HepG2 (cell line): Measurements from ENCODE around the gene ZDHHC3. TPM values are rescaled to one million over a fixed set of nuclear protein-coding genes. Genes with fewer than 3 reads are reported as not detected.
A peak's percentile ranks its signal among the peaks of the same experiment; 100 is the strongest.

Experiments
- HNRNPLL ChIP-seq: fragments of 200-400 bp; formaldehyde crosslinking; IDR thresholded peaks from 2 replicates; pipeline ENCODE4 v1.6.1; 2017; ENCODE audit warnings: mild to moderate bottlenecking, low read depth, low read length; ENCODE audit not compliant: poor library complexity, severe bottlenecking
- IRX3 ChIP-seq: sonication (generic); formaldehyde crosslinking; IDR thresholded peaks from 2 replicates; pipeline ENCODE4 v1.8.1; 2023; ENCODE audit warnings: mild to moderate bottlenecking, low read depth, missing genetic modification reagents, borderline replicate concordance
- MAFK ChIP-seq, 2 experiments: IDR thresholded peaks in 1 of 2; conservative IDR thresholded peaks in 1 of 2; 2 replicates each; pipeline ENCODE4 v1.6.1; 2011; ENCODE audit warnings: improper control_type of control experiment in 2 of 2, low read length in 2 of 2
- NFIB ChIP-seq: sonication (generic); formaldehyde crosslinking; IDR thresholded peaks from 2 replicates; pipeline ENCODE4 v1.9.0; 2021; ENCODE audit warnings: missing genetic modification reagents, mild to moderate bottlenecking, borderline replicate concordance
- RBM22 ChIP-seq: fragments of 200-400 bp; formaldehyde crosslinking; optimal IDR thresholded peaks from 2 replicates; pipeline ENCODE3; 2017; ENCODE audit warnings: mild to moderate bottlenecking, low read length, moderate library complexity
- SAFB2 ChIP-seq: sonication (generic); formaldehyde crosslinking; IDR thresholded peaks from 2 replicates; pipeline ENCODE4 v1.5.1; 2020; ENCODE audit warnings: missing genetic modification reagents, low read depth, mild to moderate bottlenecking, borderline replicate concordance
- TCF7L2 ChIP-seq: IDR thresholded peaks from 2 replicates; pipeline ENCODE4 v1.6.1; 2011; ENCODE audit warnings: mild to moderate bottlenecking, low read depth, low read length, moderate library complexity
- ZFP41 ChIP-seq: sonication (generic); formaldehyde crosslinking; IDR thresholded peaks from 2 replicates; pipeline ENCODE4 v1.4.0; 2020; ENCODE audit warnings: mild to moderate bottlenecking, missing genetic modification reagents, borderline replicate concordance
- ZFP90 ChIP-seq: sonication (generic); formaldehyde crosslinking; IDR thresholded peaks from 2 replicates; pipeline ENCODE4 v1.8.0; 2022; ENCODE audit warnings: missing genetic modification reagents, mild to moderate bottlenecking, inconsistent platforms, borderline replicate concordance
- ZKSCAN5 ChIP-seq: sonication (generic); formaldehyde crosslinking; IDR thresholded peaks from 2 replicates; pipeline ENCODE4 v1.5.1; 2020; ENCODE audit warnings: mild to moderate bottlenecking, missing genetic modification reagents
- ZNF10 ChIP-seq: sonication (generic); formaldehyde crosslinking; IDR thresholded peaks from 2 replicates; pipeline ENCODE4 v1.4.0; 2020; ENCODE audit warnings: mild to moderate bottlenecking, low read depth, missing genetic modification reagents, borderline replicate concordance
- ZNF431 ChIP-seq: sonication (generic); formaldehyde crosslinking; IDR thresholded peaks from 2 replicates; pipeline ENCODE4 v1.9.0; 2022; ENCODE audit warnings: missing genetic modification reagents, low read depth, mild to moderate bottlenecking, borderline replicate concordance
- ZNF468 ChIP-seq: sonication (generic); formaldehyde crosslinking; IDR thresholded peaks from 2 replicates; pipeline ENCODE4 v1.8.0; 2022; ENCODE audit warnings: mild to moderate bottlenecking, moderate library complexity, missing genetic modification reagents
- polyA plus RNA-seq, 8 experiments: library from polyadenylated mRNA; depleted of rRNA in 3 of 8; stranded (reverse) in 7 of 8; unstranded in 1 of 8; fragments of >200 nt; fragmentation: Illumina TruSeq in 4 of 8; extraction: Trizol in 4 of 8; gene quantifications; 2 replicates each; pipeline versions ENCODE4 v1.2.1 to v1.2.3, GENCODE V29; 2011 to 2016; ENCODE audit warnings: low read depth in 4 of 8, missing spikeins in 1 of 8, mixed read lengths in 1 of 8; ENCODE audit not compliant: insufficient read depth in 1 of 8
- total RNA-seq, 5 experiments: library from RNA; depleted of rRNA; stranded (reverse); fragments of >200 nt; fragmentation: Illumina TruSeq; extraction: Trizol; gene quantifications; 2 replicates each; pipeline ENCODE4 v1.2.3, GENCODE V29; 2016; ENCODE audit warnings: low read depth in 1 of 5
- TF ChIP-seq, protein P1 (sequence below): sonication (generic); formaldehyde crosslinking; IDR thresholded peaks from 2 replicates; pipeline ENCODE4 v1.9.0; 2021; ENCODE audit warnings: mild to moderate bottlenecking, missing genetic modification reagents
- TF ChIP-seq, protein P2 (sequence below): sonication (generic); formaldehyde crosslinking; conservative IDR thresholded peaks from 2 replicates; pipeline ENCODE4 v1.8.1; 2023; ENCODE audit warnings: missing genetic modification reagents
- TF ChIP-seq, protein P3 (sequence below): sonication (generic); formaldehyde crosslinking; IDR thresholded peaks from 2 replicates; pipeline ENCODE4 v1.4.0; 2020; ENCODE audit warnings: missing genetic modification reagents

Gene ZDHHC3
- total and polyA plus RNA-seq, 2 of the 13 experiments (the other 11 are each of a cell fraction or from before 2014, with no cell fraction given), result 44.1 to 65.7 TPM

DNA sequence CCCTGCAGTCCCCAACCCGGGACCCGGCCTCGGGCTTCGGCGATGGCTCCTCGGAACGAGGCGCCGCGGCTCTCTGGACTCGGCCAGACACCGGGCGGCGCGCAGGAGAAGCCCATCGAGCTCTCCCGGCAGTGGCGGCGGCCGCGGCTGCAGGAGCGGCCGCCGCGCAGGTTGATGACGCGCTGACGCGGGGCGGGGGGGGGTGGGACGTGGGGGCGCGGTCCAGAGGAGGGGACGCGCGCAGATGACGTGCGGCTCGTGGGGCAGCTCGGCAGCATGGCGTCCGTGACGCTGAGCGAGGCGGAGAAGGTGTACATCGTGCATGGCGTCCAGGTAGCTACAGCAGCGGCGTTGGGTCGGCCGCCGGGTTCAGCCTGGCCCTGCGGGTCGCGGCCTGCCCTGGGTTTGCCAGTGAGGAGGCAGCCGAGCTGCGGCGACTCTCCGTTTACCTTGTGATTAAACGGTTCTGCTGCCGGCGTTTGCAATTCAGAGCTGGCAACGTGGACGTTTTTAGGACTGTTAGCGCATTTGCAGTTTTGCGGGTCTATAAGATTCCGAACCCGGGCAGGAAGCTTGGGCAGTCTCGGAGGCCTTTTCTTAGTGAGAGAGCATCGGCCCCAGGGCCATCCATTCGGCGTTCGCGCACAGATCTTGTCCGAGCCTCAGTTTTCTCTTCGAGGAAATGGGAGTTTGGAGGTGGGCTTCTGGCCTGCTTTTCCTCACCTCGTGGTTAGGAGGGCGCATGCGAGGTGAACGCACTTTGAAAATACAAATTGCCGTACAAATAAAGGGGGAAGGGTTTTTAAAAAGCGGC, at the start of gene ZDHHC3, which contains the start of gene EXOSC7 (continued):
- TF ChIP-seq NFIB (CRISPR knock-in tag) (no peak), RBM22 (no peak), ZFP41 (CRISPR knock-in tag) (no peak), ZNF431 (0 out of 2 replicates have a peak, but pooled peaks have one; percentile 43), ZKSCAN5 (CRISPR knock-in tag) (no peak), HNRNPLL (no peak), ZNF10 (CRISPR knock-in tag) (no peak), ZFP90 (CRISPR knock-in tag) (no peak), TCF7L2 (no peak), SAFB2 (no peak), MAFK (conservative IDR thresholded peaks at IDR 0.05 in 1 of 2, IDR thresholded peaks at IDR 0.05 in 1 of 2; ENCODE audit: low read length in 2 of 2) (no peak), ZNF468 (CRISPR knock-in tag) (0 out of 2 replicates have a peak, but pooled peaks have one; percentile 59), IRX3 (CRISPR knock-in tag) (peak; percentile 10; the same call in 1 of the 2 replicates)
- TF ChIP-seq, protein P1, sequence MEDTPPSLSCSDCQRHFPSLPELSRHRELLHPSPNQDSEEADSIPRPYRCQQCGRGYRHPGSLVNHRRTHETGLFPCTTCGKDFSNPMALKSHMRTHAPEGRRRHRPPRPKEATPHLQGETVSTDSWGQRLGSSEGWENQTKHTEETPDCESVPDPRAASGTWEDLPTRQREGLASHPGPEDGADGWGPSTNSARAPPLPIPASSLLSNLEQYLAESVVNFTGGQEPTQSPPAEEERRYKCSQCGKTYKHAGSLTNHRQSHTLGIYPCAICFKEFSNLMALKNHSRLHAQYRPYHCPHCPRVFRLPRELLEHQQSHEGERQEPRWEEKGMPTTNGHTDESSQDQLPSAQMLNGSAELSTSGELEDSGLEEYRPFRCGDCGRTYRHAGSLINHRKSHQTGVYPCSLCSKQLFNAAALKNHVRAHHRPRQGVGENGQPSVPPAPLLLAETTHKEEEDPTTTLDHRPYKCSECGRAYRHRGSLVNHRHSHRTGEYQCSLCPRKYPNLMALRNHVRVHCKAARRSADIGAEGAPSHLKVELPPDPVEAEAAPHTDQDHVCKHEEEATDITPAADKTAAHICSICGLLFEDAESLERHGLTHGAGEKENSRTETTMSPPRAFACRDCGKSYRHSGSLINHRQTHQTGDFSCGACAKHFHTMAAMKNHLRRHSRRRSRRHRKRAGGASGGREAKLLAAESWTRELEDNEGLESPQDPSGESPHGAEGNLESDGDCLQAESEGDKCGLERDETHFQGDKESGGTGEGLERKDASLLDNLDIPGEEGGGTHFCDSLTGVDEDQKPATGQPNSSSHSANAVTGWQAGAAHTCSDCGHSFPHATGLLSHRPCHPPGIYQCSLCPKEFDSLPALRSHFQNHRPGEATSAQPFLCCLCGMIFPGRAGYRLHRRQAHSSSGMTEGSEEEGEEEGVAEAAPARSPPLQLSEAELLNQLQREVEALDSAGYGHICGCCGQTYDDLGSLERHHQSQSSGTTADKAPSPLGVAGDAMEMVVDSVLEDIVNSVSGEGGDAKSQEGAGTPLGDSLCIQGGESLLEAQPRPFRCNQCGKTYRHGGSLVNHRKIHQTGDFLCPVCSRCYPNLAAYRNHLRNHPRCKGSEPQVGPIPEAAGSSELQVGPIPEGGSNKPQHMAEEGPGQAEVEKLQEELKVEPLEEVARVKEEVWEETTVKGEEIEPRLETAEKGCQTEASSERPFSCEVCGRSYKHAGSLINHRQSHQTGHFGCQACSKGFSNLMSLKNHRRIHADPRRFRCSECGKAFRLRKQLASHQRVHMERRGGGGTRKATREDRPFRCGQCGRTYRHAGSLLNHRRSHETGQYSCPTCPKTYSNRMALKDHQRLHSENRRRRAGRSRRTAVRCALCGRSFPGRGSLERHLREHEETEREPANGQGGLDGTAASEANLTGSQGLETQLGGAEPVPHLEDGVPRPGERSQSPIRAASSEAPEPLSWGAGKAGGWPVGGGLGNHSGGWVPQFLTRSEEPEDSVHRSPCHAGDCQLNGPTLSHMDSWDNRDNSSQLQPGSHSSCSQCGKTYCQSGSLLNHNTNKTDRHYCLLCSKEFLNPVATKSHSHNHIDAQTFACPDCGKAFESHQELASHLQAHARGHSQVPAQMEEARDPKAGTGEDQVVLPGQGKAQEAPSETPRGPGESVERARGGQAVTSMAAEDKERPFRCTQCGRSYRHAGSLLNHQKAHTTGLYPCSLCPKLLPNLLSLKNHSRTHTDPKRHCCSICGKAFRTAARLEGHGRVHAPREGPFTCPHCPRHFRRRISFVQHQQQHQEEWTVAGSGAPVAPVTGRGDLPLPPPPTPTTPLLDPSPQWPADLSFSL (CRISPR knock-in tag), result no peak
- TF ChIP-seq, protein P2, sequence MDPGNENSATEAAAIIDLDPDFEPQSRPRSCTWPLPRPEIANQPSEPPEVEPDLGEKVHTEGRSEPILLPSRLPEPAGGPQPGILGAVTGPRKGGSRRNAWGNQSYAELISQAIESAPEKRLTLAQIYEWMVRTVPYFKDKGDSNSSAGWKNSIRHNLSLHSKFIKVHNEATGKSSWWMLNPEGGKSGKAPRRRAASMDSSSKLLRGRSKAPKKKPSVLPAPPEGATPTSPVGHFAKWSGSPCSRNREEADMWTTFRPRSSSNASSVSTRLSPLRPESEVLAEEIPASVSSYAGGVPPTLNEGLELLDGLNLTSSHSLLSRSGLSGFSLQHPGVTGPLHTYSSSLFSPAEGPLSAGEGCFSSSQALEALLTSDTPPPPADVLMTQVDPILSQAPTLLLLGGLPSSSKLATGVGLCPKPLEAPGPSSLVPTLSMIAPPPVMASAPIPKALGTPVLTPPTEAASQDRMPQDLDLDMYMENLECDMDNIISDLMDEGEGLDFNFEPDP (CRISPR knock-in tag), result no peak
- TF ChIP-seq, protein P3, sequence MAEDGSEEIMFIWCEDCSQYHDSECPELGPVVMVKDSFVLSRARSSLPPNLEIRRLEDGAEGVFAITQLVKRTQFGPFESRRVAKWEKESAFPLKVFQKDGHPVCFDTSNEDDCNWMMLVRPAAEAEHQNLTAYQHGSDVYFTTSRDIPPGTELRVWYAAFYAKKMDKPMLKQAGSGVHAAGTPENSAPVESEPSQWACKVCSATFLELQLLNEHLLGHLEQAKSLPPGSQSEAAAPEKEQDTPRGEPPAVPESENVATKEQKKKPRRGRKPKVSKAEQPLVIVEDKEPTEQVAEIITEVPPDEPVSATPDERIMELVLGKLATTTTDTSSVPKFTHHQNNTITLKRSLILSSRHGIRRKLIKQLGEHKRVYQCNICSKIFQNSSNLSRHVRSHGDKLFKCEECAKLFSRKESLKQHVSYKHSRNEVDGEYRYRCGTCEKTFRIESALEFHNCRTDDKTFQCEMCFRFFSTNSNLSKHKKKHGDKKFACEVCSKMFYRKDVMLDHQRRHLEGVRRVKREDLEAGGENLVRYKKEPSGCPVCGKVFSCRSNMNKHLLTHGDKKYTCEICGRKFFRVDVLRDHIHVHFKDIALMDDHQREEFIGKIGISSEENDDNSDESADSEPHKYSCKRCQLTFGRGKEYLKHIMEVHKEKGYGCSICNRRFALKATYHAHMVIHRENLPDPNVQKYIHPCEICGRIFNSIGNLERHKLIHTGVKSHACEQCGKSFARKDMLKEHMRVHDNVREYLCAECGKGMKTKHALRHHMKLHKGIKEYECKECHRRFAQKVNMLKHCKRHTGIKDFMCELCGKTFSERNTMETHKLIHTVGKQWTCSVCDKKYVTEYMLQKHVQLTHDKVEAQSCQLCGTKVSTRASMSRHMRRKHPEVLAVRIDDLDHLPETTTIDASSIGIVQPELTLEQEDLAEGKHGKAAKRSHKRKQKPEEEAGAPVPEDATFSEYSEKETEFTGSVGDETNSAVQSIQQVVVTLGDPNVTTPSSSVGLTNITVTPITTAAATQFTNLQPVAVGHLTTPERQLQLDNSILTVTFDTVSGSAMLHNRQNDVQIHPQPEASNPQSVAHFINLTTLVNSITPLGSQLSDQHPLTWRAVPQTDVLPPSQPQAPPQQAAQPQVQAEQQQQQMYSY (CRISPR knock-in tag), result no peak
